ENCODE results near the gene SPX. TPM values are rescaled to one million over a fixed set of nuclear protein-coding genes. Genes with fewer than 3 reads are reported as not detected.

The SPX gene
- total and polyA plus RNA-seq, 7 donors, result 0.59 to 17.1 (median 2.4) TPM

DNA sequence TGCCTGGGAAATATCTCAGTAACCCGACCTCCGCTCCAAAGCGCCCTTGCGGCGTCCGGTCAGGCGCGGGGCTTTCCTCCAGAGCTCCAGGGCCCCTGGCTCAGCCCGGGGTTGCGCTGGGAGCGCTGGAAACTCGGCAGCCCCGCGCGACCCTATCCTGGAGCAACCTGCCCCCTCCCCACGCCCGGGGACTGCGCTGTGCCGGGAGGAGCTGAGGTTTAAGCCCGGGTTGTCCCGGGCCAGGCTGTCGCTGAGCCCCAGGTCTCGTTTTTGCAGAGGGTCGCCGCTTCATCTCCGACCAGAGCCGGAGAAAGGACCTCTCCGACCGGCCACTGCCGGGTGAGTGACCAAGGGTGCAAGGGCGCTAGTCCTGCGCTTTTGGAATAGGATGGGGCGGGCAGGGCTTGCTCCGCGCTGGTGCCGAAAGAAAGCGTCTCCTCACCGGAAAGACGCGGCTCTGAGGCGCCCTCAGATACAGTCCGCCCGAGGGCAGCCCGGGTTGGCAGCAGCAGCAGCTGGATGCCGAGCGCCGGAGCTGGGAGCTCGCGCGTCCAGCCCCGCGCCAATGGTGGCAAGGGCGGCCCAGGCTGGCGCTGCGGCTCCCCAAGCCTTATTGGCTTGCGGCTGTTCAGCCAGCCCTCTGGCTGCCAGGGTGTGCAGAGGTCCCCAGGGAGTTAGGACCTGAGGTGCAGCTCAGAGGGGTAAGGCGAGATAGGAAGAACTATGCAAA lies 1.5 kb downstream of the SPX start:
- peak overlapping the region; percentile 78 for H3K27ac ChIP-seq
- intact Hi-C loops (cut with DNase I), result loop anchor here in 1 of 2 donors (5.0 kb wide), 1 partner anchor 155 kb away; no protein-coding TSS in a partner anchor
- TF ChIP-seq, protein P1, sequence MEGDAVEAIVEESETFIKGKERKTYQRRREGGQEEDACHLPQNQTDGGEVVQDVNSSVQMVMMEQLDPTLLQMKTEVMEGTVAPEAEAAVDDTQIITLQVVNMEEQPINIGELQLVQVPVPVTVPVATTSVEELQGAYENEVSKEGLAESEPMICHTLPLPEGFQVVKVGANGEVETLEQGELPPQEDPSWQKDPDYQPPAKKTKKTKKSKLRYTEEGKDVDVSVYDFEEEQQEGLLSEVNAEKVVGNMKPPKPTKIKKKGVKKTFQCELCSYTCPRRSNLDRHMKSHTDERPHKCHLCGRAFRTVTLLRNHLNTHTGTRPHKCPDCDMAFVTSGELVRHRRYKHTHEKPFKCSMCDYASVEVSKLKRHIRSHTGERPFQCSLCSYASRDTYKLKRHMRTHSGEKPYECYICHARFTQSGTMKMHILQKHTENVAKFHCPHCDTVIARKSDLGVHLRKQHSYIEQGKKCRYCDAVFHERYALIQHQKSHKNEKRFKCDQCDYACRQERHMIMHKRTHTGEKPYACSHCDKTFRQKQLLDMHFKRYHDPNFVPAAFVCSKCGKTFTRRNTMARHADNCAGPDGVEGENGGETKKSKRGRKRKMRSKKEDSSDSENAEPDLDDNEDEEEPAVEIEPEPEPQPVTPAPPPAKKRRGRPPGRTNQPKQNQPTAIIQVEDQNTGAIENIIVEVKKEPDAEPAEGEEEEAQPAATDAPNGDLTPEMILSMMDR (IDR thresholded peaks at IDR 0.05), result no peak
- no peaks in the 10 kb centered on the region for H3K36me3 ChIP-seq (ENCODE audit: insufficient read depth in 1 of 2, low read depth in 1 of 2)
- ATAC-seq (peak; percentile 92 to 98 (median 96)), DNase-seq (peak; percentile 53 to 83)
- H3K4me3 ChIP-seq, result peak overlapping the region; percentile 87
- H3K27me3 ChIP-seq (ENCODE audit: insufficient read depth in 3 of 3, low read length in 2 of 3), result no peaks in the 10 kb centered on the region
- H3K9me3 ChIP-seq, result peaks cover 7% of the 10 kb centered on the region
- 0 to 1% (median 0%) methylated on average over 54 to 57 of the region's 57 CpGs for WGBS, 3 donors
- peaks cover 20% of the 10 kb centered on the region for H3K4me1 ChIP-seq

DNA sequence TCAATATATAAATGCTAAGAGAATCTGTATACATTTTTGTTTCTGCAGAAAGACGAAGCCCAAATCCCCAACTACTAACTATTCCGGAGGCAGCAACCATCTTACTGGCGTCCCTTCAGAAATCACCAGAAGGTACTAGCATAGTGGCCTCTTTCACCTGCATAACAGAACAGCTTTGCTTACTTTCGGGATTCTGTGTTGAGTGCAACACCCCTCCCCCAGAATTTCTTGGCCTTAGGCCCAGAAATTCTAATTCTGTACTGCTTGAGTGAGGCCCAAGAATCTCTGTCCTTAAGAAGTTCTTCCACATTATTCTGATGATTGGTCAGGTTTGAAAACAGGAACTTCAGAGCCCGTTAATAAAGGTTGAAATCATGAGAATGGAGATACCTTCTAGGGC lies 2.9 kb downstream of the SPX start:
- intact Hi-C loops (cut with DNase I), result loop anchor here in 1 of 2 donors (5.0 kb wide), 1 partner anchor 153 kb away; no protein-coding TSS in a partner anchor
- no peaks in the 10 kb centered on the region for H3K27me3 ChIP-seq (ENCODE audit: insufficient read depth in 3 of 3, low read length in 2 of 3)
- H3K27ac ChIP-seq, result peak overlapping the region; percentile 28
- H3K36me3 ChIP-seq (ENCODE audit: insufficient read depth in 1 of 2, low read depth in 1 of 2), result no peaks in the 10 kb centered on the region
- WGBS, 3 donors, result 42 to 49% (median 46%) methylated on average over 5 of the region's 5 CpGs
- peak overlapping the region; percentile 87 for H3K4me3 ChIP-seq
- TF ChIP-seq, protein P1 (IDR thresholded peaks at IDR 0.05), result no peak
- DNase-seq (no peak), ATAC-seq (peak in 2 of 4 donors; percentile 23 to 38)
- H3K9me3 ChIP-seq, result peaks cover 6% of the 10 kb centered on the region
- H3K4me1 ChIP-seq, result peaks cover 20% of the 10 kb centered on the region

DNA sequence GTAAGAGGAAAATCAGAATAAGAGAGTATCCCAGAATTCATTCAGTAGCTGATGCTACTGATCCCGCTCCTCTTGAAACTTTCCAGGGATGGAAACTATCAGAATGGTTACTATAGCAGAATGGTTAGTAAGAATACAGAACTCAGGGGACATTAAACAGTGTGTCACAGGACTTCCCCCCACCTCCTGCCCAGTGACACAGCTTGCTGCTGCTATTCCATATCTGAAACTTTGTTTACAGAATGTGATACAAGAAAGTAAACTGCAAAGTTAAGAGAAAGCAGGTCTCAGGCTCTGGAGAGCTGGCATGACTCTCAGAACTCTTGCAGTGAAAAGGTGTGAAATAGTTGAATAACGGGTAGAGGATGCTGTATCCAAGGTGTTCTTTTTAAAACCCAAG lies 3.4 kb downstream of the SPX start:
- DNase-seq (no peak), ATAC-seq (no peak)
- Histone ChIP-seq H3K4me3 (no peak overlapping the region), H3K4me1 (peaks cover 20% of the 10 kb centered on the region), H3K27me3 (ENCODE audit: insufficient read depth in 3 of 3, low read length in 2 of 3) (no peaks in the 10 kb centered on the region), H3K36me3 (ENCODE audit: insufficient read depth in 1 of 2, low read depth in 1 of 2) (no peaks in the 10 kb centered on the region), H3K27ac (peak overlapping the region; percentile 28), H3K9me3 (peaks cover under 1% of the 10 kb centered on the region)
- WGBS, 3 donors, result 59 to 69% (median 63%) methylated on average over 2 of the region's 2 CpGs
- intact Hi-C loops (cut with DNase I), result loop anchor here in 1 of 2 donors (5.0 kb wide), 1 partner anchor 153 kb away; no protein-coding TSS in a partner anchor
- TF ChIP-seq, protein P1 (IDR thresholded peaks at IDR 0.05), result no peak

DNA sequence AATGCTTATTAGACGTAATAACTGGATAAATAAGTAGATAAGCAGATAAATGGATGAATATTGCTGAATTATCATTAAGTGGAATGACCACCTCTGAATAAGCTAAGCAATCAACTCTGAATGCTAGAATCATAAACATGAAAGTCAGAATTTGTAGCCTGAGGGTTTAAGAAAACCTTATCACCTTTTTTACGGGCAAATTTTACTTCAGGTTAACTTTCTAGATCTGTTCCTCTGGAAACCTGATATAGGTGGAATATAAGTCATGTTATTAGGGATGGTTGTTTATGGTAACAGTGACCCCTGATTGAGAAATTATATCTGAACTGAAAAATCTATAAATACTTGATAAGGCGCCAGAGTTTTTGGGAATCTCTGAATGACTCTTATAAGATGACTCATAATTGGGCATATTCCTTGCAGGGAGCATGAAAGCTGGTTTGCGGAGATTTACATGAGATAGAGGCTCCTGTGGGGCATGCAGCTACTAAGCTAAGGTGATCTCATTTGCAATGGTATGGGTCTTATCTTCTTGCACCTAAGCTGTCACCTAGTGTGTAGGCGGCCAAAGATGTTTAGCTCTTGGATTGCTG lies 12.1 kb downstream of the SPX start:
- TF ChIP-seq, protein P1 (IDR thresholded peaks at IDR 0.05), result no peak
- 91 to 94% (median 93%) methylated on average over 5 of the region's 5 CpGs for WGBS, 3 donors

More for the DNA sequence above, 12.1 kb downstream of the SPX start:
- Histone ChIP-seq H3K4me3 (no peak overlapping the region), H3K4me1 (peaks cover 6% of the 10 kb centered on the region), H3K36me3 (ENCODE audit: insufficient read depth in 1 of 2, low read depth in 1 of 2) (peaks cover 0 to 19% of the 10 kb centered on the region in 2 donors), H3K27ac (no peak overlapping the region), H3K27me3 (ENCODE audit: insufficient read depth in 3 of 3, low read length in 2 of 3) (no peaks in the 10 kb centered on the region), H3K9me3 (no peaks in the 10 kb centered on the region)
- ATAC-seq, result no peak
- DNase-seq, result no peak
- intact Hi-C loops (cut with DNase I), result no loop called here

Measured in psoas muscle (tissue), 8 donors.